ENCODE results near the gene HYAL4. TPM values are rescaled to one million over a fixed set of nuclear protein-coding genes. Genes with fewer than 3 reads are reported as not detected.
"Not testable (repeated sequence)": the region's sequence is repeated elsewhere in the genome, so short reads cannot be mapped to it uniquely, and the experiment has no call there.

The HYAL4 gene
- total RNA-seq, 2 experiments from 2014 or later, result not detected

DNA sequence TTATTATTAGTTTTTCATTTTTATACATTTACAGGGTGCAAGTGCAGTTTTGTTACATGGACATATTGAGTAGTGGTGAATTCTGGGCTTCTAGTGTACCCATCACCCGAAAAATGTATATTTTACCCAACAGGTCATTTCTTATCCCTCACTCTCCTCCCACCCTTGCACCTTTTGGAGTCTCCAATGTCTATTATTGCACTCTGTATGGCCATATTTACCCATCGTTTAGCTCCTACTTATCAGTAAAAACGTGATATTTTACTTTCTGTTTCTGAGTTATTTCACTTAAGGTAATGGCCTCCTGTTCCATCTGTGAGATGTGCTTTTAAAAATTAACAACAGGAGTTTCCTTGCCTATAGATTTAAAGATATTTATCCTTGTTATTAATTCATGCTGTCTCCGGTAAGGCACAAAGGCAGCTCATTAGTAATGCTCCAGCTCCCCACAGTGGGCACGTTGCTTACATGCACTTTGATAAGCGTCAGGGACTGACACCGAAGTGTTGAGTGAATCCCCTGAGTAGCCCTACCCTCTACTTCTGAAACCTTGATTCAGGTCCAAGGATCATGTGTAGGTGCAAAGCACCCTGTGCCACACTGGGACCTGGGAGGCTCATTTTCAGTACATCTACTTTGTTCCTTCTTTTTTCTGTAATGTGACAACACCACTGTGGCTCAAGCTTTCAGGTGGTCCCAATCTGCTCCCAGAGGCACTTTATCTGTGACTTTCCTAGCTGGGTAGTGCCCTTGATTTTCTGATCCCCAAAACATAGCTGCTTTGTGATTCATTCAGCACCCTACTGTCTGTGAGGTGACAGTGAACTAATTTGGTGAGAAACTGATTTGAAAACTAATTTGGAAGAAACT is 27.3 kb downstream of the HYAL4 start:
- Mint-ChIP-seq H3K27me3 (ENCODE audit: low read depth) (peaks cover 4% of the 10 kb centered on the region), H3K27ac (no peak overlapping the region), H3K9me3 (ENCODE audit: insufficient read depth) (no peaks in the 10 kb centered on the region), H3K4me3 (no peak overlapping the region), H3K36me3 (ENCODE audit: low read depth) (no peaks in the 10 kb centered on the region), H3K4me1 (ENCODE audit: low read depth) (no peaks in the 10 kb centered on the region)
- peak; percentile 50 for DNase-seq
- ChIA-PET POLR2A (no interaction called here), CTCF (interaction anchor here (0.8 to 3.2 kb wide), 9 partner anchors 17 to 380 kb away, joined by 3 to 20 read pairs (median 4); no protein-coding TSS in a partner anchor)
- ATAC-seq, result peak; percentile 84

DNA sequence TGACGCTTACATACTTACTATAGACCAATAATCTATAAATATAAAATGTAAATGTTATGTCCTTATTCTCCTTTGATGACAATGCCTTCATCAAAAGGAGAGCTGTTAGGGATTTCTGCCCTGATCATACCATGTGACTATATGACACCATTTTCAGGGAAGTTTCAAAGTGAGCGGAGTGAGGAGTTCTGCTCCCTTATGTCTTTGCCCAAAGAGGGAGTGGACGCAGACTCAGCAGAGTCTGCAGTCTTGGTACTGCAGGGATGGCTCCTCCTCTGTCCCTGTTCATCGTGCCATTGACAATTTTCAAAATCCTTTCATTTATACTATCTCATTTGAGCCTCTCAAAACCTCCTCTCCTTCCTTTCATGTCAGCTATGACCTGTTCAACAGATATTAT is 27.9 kb downstream of the HYAL4 start:
- H3K4me3 Mint-ChIP-seq, result no peak overlapping the region
- ATAC-seq (no peak), DNase-seq (no peak)
- no peaks in the 10 kb centered on the region for H3K4me1 Mint-ChIP-seq (ENCODE audit: low read depth)
- H3K27me3 Mint-ChIP-seq (ENCODE audit: low read depth), result peaks cover 4% of the 10 kb centered on the region
- ChIA-PET CTCF (interaction anchor here (0.8 to 3.2 kb wide), 8 partner anchors 17 to 380 kb away, joined by 3 to 20 read pairs (median 4); no protein-coding TSS in a partner anchor), POLR2A (no interaction called here)
- H3K36me3 Mint-ChIP-seq (ENCODE audit: low read depth), result no peaks in the 10 kb centered on the region
- H3K9me3 Mint-ChIP-seq (ENCODE audit: insufficient read depth), result no peaks in the 10 kb centered on the region
- no peak overlapping the region for H3K27ac Mint-ChIP-seq

DNA sequence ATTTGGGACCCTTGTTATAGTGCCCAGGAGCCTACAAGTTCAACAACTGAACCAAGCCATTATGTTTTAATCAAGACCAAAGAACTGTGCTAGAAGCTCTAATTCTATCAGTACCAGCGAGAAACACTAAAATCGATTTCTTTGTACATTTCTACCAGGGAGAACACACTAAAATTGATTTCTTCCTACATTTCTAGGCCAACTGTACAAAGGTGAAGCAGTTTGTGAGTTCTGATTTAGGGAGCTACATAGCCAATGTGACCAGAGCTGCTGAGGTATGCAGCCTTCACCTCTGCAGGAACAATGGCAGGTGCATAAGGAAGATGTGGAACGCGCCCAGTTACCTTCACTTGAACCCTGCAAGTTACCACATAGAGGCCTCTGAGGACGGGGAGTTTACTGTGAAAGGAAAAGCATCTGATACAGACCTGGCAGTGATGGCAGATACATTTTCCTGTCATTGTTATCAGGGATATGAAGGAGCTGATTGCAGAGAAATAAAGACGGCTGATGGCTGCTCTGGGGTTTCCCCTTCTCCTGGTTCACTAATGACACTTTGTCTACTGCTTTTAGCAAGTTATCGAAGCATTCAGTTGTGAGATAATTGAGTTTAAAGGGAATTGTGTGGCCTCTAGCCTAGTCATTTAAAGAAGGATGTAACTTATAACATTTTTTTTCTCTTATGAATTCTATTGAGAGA is 31.7 kb downstream of the HYAL4 start:
- Mint-ChIP-seq H3K27me3 (ENCODE audit: low read depth) (peaks cover 4% of the 10 kb centered on the region), H3K4me1 (ENCODE audit: low read depth) (no peaks in the 10 kb centered on the region), H3K27ac (no peak overlapping the region), H3K9me3 (ENCODE audit: insufficient read depth) (no peaks in the 10 kb centered on the region), H3K4me3 (no peak overlapping the region), H3K36me3 (ENCODE audit: low read depth) (no peaks in the 10 kb centered on the region)
- ChIA-PET CTCF (interaction anchor here (1.0 to 1.2 kb wide), 2 partner anchors 11 to 13 kb away, joined by 3 read pairs; no protein-coding TSS in a partner anchor), POLR2A (no interaction called here)
- DNase-seq, result no peak
- no peak for ATAC-seq

DNA sequence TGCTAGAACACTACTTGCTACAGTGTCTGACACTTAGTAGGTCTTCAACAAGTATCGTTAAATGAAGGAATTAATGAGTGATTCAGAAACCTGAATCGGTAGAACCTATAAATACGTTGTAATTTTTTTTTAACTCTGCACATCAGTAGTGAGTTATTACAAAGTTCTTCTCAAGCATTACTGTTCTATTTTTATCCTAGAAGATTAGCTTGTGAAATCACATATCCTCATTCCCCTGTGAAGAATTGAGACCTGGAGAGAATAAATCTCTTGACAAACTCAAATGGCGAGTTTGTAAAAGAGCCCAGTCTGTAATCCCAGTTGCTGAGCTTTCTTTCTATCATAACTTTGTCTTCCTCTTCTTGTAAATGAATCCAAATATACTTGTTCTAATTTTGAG is 34.7 kb downstream of the HYAL4 start:
- Mint-ChIP-seq H3K4me1 (ENCODE audit: low read depth) (no peaks in the 10 kb centered on the region), H3K36me3 (ENCODE audit: low read depth) (no peaks in the 10 kb centered on the region), H3K9me3 (ENCODE audit: insufficient read depth) (no peaks in the 10 kb centered on the region), H3K4me3 (no peak overlapping the region), H3K27me3 (ENCODE audit: low read depth) (no peaks in the 10 kb centered on the region), H3K27ac (no peak overlapping the region)
- CTCF ChIA-PET, result no interaction called here
- no peak for ATAC-seq
- DNase-seq, result no peak
- POLR2A ChIA-PET, result no interaction called here

DNA sequence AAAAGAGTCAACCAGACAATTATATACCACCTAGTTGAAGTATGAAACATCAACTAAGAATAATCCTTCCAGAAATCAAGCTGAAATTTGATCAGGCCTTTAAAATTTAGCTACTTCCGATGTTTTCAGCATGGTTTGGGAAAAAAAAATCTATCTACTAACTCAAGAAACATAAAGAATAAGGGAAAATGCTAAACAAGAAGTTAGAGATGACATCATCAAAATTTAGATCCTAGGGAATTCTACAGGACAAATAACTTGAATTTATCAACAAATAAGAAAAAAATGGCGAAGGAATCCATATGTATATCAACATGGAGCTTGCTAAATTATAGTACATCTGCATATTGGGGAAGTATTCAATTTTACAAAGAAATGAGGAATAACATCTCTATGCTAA is 36.3 kb downstream of the HYAL4 start:
- Mint-ChIP-seq H3K27ac (no peak overlapping the region), H3K4me1 (ENCODE audit: low read depth) (no peaks in the 10 kb centered on the region), H3K4me3 (no peak overlapping the region), H3K36me3 (ENCODE audit: low read depth) (no peaks in the 10 kb centered on the region), H3K27me3 (ENCODE audit: low read depth) (no peaks in the 10 kb centered on the region), H3K9me3 (ENCODE audit: insufficient read depth) (no peaks in the 10 kb centered on the region)
- ATAC-seq, result no peak
- CTCF ChIA-PET, result interaction anchor here (0.9 to 1.0 kb wide), 2 partner anchors 16 to 257 kb away, joined by 3 read pairs; no protein-coding TSS in a partner anchor
- no peak for DNase-seq
- POLR2A ChIA-PET, result no interaction called here

DNA sequence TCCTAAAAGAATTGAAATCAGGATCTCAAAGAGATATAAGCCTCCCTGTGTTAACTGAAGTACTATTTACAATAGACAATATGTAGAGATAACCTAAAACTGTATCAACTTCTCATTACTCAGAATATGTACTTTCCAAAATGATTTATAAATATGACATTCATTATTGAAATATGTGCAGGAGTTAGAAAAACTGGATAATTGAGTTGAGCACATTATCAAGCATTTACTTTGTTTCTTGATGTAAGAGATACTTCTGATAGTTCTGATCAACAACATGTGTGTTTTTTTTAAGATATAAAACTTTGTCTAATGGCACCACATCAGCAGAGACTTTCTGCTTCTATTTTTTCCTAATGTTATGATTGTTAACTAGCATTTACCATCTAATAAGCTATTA is 38.2 kb downstream of the HYAL4 start:
- Mint-ChIP-seq H3K4me3 (no peak overlapping the region), H3K27me3 (ENCODE audit: low read depth) (no peaks in the 10 kb centered on the region), H3K27ac (no peak overlapping the region), H3K4me1 (ENCODE audit: low read depth) (no peaks in the 10 kb centered on the region), H3K9me3 (ENCODE audit: insufficient read depth) (no peaks in the 10 kb centered on the region), H3K36me3 (ENCODE audit: low read depth) (no peaks in the 10 kb centered on the region)
- ChIA-PET CTCF (no interaction called here), POLR2A (no interaction called here)
- DNase-seq (no peak), ATAC-seq (no peak)

DNA sequence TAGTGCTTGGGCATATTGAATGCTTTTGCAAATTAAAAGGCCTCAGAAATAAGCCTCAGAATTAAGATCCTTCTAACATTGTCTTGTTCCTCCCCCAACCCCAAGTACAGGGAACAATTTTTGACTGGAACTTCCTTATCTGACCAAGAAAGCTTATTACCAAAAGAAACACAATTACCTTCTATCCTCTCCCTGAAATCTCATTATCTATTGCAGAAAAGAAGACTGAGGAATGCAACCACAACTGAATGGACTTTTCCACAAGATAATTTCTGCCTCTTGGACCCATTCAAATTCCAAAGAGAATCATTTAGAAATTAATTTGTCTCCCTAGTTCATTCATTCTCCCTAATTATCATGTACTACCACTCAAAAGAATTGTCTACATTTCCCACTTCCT is 43.2 kb downstream of the HYAL4 start:
- ChIA-PET POLR2A (interaction anchor here (0.6 kb wide), 1 partner anchor 119 kb away, joined by 3 read pairs; no protein-coding TSS in a partner anchor), CTCF (no interaction called here)
- no peaks in the 10 kb centered on the region for H3K9me3 Mint-ChIP-seq (ENCODE audit: insufficient read depth)
- no peaks in the 10 kb centered on the region for H3K27me3 Mint-ChIP-seq (ENCODE audit: low read depth)
- DNase-seq (no peak), ATAC-seq (no peak)
- no peak overlapping the region for H3K27ac Mint-ChIP-seq
- no peak overlapping the region for H3K4me3 Mint-ChIP-seq
- H3K4me1 Mint-ChIP-seq (ENCODE audit: low read depth), result no peaks in the 10 kb centered on the region
- no peaks in the 10 kb centered on the region for H3K36me3 Mint-ChIP-seq (ENCODE audit: low read depth)

DNA sequence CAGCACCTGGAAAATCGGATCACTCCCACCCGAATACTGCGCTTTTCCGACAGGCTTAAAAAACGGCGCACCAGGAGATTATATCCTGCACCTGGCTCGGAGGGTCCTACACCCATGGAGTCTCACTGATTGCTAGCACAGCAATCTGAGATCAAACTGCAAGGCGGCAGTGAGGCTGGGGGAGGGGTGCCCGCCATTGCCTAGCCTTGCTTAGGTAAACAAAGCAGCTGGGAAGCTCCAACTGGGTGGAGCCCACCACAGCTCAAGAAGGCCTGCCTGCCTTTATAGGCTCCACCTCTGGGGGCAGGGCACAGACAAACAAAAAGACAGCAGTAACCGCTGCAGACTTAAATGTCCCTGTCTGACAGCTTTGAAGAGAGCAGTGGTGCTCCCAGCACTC is 49.8 kb downstream of the HYAL4 start:
- POLR2A ChIA-PET; DNase-seq; H3K27me3 Mint-ChIP-seq (ENCODE audit: low read depth); H3K4me1 Mint-ChIP-seq (ENCODE audit: low read depth); H3K36me3 Mint-ChIP-seq (ENCODE audit: low read depth); ATAC-seq; H3K27ac Mint-ChIP-seq; H3K9me3 Mint-ChIP-seq (ENCODE audit: insufficient read depth); H3K4me3 Mint-ChIP-seq; CTCF ChIA-PET: not testable (repeated sequence)

DNA sequence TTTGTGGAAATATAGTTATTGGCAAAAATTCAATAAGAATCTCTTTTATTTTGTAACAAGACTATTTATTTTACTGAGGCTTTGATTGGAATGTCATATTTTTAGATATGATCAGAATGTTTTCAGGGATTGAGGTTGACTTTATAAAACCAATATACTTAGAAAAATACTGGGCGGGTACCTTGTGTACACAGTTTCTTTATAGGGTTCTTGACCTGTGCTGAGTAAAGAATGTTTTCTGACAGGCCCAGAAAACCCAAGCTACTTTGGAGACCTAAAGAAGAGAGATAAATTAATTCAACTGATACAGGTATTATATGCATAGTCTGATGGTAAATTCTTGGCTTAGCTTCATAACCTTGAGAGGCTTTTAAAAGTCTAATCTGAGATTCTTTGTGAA is 56.1 kb downstream of the HYAL4 start:
- Mint-ChIP-seq H3K27me3 (ENCODE audit: low read depth) (no peaks in the 10 kb centered on the region), H3K4me3 (no peak overlapping the region), H3K27ac (no peak overlapping the region), H3K36me3 (ENCODE audit: low read depth) (no peaks in the 10 kb centered on the region), H3K9me3 (ENCODE audit: insufficient read depth) (no peaks in the 10 kb centered on the region), H3K4me1 (ENCODE audit: low read depth) (no peaks in the 10 kb centered on the region)
- ChIA-PET CTCF (no interaction called here), POLR2A (no interaction called here)
- no peak for ATAC-seq
- DNase-seq, result no peak

DNA sequence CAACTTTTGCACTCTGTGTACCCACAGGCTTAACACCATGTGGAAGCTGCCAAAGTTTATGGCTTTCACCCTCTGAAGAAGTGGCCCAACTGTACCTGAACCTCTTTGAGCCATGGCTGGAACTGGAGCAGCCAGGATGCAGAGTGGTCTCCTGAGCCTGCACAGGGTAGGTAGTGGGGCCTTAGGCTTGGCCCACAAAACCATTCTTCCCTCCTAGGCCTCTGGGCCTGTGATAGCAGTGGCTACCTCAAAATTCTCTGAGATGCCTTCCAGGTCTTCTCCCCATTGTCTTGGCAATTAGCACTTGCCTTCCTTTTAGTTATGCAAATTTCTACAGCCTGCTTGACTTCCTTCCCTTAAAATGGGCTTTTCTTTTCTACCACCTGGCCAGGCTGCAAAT is 60.7 kb downstream of the HYAL4 start:
- ATAC-seq, result no peak
- POLR2A ChIA-PET, result no interaction called here
- no peak overlapping the region for H3K4me3 Mint-ChIP-seq
- no peaks in the 10 kb centered on the region for H3K4me1 Mint-ChIP-seq (ENCODE audit: low read depth)
- no peaks in the 10 kb centered on the region for H3K27me3 Mint-ChIP-seq (ENCODE audit: low read depth)
- no peak overlapping the region for H3K27ac Mint-ChIP-seq
- CTCF ChIA-PET, result no interaction called here
- DNase-seq, result no peak
- H3K9me3 Mint-ChIP-seq (ENCODE audit: insufficient read depth), result no peaks in the 10 kb centered on the region
- H3K36me3 Mint-ChIP-seq (ENCODE audit: low read depth), result no peaks in the 10 kb centered on the region

DNA sequence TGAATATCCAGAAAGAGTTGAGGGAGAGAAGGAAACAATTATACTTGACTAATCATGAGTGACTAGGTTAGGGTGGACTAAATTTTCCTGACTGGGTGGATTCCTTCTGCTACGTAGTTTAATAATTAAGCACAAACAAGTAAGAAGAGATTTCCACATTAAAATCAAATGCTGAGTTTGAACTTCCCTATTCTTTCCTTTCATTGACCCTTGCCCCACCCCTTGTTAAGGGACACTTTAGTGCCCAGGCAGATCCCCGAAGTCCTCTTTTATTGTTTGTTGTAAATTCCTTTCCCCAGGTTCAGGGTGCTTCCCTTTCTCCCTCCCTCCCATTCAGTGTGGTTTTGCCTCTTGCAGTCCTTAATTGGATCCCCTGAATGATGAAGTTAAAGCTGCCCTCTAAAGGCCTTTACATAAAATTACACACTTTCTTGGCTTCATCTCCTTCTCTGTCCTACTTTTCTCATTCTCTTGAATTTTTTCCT is 71.3 kb downstream of the HYAL4 start:
- CTCF ChIA-PET, result no interaction called here
- ATAC-seq (no peak), DNase-seq (no peak)
- Mint-ChIP-seq H3K4me3 (no peak overlapping the region), H3K4me1 (ENCODE audit: low read depth) (no peaks in the 10 kb centered on the region), H3K9me3 (ENCODE audit: insufficient read depth) (no peaks in the 10 kb centered on the region), H3K27me3 (ENCODE audit: low read depth) (no peaks in the 10 kb centered on the region), H3K27ac (no peak overlapping the region), H3K36me3 (ENCODE audit: low read depth) (no peaks in the 10 kb centered on the region)
- POLR2A ChIA-PET, result no interaction called here

DNA sequence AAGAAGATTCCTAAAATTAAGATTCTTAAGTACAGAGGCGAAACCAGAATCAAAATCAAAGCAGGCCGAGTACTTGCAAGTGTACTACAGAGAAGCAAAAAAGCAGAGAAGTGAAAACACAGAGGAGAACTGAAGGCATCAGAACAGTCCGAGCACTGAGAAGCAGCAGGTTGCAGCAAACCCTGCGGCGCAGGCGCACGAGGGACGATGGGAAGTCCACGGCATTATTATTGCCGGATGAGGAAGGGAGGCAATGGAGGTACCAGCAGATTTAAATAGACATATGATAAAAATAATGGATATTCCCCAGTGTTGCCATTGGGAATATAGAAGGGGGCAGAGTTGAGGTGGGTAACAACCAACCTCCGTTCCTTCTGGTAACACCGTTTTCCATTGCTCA is 72.9 kb downstream of the HYAL4 start:
- ChIA-PET CTCF (no interaction called here), POLR2A (no interaction called here)
- no peak for ATAC-seq
- H3K27ac Mint-ChIP-seq, result no peak overlapping the region
- no peaks in the 10 kb centered on the region for H3K36me3 Mint-ChIP-seq (ENCODE audit: low read depth)
- H3K27me3 Mint-ChIP-seq (ENCODE audit: low read depth), result no peaks in the 10 kb centered on the region
- H3K4me3 Mint-ChIP-seq, result no peak overlapping the region
- DNase-seq, result no peak
- H3K4me1 Mint-ChIP-seq (ENCODE audit: low read depth), result no peaks in the 10 kb centered on the region
- no peaks in the 10 kb centered on the region for H3K9me3 Mint-ChIP-seq (ENCODE audit: insufficient read depth)

All from activated CD8-positive, alpha-beta T cell treated with anti-CD3 and anti-CD28 coated beads, Interleukin-2, amount 10 ng/mL, durations not matched to agents 7 days and 5 days (primary cell).